Measurements from ENCODE around the gene UBE3C.
"Not testable (repeated sequence)": the region's sequence is repeated elsewhere in the genome, so short reads cannot be mapped to it uniquely, and the experiment has no call there.

Gene UBE3C

DNA sequence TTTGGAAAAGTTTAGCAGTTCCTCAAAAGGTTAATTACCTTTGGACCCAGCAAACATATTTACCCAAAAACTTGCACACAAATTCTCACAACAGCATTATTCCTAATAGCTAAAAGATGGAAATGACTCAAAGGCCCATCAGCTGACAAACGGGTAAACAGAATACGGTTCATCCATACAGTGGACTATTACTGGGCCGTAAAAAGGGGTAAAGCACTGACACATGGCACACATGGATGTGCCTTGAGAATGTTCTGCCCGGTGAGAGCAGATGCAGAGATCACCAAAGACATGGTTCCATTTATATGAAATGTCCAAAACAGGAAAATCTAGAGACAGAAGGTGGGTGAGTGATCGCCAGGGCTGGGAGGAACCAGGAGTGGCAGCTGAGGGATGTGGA lies 102.9 kb downstream of the UBE3C start:
- DNase-seq, result no peak

DNA sequence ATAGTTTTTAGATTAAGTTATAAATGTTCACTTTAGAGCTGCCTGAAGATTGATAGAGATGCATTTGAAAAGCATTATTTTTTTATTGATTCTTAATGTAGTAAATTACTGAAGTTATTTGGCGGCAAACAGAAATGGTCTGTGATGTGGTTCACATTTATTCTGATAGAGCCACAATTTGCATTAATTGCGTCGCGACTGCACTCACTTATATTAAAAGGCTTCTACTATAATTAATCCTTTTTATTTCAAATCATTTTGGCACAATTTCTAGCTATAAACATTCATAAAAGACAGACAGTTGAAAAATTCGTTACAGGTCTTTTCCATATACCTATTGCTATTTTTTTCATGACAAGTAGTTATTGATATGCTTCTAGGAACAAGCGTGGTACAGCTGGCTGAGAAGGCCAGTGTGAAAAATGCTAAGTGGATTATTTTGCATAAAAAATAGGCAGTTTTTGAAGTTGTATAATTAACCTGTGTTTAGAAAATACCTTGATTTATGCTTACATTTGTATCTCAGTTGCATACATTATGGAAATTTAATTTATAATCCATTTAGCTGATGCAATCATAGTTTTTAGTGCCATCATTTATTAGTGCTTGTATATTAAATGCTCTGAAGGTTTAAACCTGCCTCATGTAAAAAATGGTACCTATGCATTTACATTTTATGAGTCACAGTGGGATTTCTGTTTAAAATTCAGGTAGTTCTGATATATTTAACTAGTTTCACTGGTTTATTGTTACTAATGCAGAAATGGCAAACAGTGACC lies 106.0 kb downstream of the UBE3C start:
- DNase-seq, result no peak

DNA sequence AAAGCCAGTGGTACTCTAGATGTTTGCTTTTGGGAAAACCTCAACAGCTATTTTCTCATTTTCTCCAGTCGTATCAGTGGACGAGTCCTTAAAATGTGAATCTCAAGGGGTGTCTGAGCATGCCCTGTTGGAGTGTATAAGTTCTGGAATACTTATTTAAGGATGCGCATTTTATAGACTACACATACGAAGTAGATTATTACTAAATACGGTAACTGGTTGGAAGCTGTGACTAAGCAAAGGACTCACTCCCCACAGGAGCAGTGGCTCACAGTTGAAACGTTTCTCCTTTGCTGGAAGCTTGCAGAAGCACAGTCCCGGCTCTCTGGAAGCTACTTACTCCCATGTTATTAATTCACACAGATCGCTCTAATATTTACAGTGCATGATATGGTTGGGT lies 107.3 kb downstream of the UBE3C start:
- no peak for DNase-seq

DNA sequence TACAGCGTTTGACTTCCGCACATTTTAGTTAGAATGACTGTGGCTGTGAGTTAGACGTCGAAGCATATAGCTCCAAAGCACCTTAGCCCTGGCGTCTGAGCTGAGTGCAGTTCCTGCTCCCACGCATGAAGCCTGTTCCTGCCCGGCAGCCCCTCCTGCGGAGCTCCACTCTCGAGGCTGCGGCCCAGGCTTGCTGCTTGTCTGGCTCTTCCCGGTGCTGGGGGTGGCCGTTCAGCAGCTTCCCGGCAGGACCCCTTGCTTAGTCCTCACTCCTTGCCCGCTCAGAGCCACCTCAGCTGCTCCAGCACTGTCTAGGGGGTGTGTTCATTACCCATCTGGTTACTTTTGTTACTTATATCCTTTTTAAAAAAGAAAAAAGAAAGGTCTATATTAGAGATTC lies 109.9 kb downstream of the UBE3C start:
- no peak for DNase-seq

DNA sequence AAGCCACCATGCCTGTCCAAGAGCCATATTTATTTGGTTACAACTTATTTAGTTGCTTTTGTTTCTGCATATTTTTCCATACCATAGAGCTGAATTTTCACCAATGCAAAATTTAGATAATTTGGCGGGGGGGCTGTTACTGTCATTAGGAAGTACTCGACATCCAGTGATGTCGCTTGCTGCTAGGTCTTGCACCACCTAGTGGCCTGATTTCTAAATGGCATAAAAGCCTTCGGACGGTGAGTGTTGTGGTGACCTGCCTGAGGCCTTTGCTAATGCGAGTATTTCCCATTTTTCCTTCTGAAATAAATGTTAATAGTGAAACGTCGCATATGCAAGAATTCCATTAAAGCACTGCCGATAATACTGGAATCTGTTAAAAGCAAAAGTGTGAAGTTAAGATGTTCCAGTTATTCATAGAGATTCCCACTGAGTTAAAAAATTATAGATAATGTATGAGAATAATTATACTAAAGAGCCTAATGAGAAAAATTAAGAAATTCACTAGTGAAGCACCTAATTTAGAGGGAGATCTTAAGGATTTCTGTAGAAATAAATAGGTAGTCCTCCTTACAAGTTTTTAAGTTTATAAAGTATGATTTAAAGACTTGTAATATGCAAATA lies 112.0 kb downstream of the UBE3C start:
- DNase-seq, result no peak

DNA sequence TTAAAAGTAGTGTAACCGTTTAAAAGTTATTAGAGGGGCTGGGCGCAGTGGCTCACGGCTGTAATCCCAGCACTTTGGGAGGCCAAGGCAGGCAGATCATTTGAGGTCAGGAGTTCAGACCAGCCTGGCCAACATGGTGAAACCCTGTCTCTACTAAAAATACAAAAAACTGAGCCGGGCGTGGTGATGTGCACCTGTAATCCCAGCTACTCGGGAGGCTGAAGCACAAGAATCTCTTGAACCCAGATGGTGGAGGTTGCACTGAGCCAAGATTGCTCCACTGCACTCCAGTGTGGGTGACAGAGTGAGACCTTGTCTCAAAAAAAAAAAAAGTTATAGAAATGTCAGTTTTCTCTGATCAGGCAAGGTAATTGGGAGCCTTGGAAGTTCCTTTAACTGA lies 113.1 kb downstream of the UBE3C start:
- DNase-seq, result not testable (repeated sequence)

DNA sequence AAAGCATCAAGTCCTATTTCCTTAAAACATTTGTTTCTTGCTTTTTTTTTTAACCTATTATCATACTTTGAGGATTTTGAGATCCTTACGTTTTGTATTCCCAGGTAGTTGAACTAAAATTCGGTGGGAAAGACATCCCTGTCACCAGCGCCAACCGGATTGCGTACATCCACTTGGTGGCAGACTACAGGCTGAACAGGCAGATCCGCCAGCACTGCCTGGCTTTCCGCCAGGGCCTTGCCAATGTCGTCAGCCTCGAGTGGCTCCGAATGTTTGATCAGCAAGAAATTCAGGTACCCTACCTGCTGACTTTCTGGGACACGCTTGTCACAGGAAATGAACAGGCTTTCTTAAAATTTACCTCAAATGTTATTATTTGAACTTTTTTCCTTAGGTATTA lies 115.1 kb downstream of the UBE3C start:
- DNase-seq, result no peak

DNA sequence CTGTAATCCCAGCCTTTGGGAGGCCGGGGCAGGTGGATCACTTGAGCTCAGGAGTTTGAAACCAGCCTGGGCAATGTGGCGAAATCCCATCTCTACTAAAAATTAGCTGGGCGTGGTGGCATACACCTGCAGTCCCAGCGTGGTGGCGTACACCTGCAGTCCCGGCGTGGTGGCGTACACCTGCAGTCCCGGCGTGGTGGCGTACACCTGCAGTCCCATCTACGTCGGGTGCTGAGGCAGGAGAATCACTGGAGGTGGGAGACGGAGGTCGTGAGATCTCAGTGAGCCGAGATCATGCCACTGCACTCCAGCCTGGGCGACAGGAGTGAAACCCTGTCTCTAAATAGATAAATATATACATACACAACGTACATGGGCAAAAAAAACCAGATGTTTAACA lies 116.1 kb downstream of the UBE3C start:
- DNase-seq, result not testable (repeated sequence)

DNA sequence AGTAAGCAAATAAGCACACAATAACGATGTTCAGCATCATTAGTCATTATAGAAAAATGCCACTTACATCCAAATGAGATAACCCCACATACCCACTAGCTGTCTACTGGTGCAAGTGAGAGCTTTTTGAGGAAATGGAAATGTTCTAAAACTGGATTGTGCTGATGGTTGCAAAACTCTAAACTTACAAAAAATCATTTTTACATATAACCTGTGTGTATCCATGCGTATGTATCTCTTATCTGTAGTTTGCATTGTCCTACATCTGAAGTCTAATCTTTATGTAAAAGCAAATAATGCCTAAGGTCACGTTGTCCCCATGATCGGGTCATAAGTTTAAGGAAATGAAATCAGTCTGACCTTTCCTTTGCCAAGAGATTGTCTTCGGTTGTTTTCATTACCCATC lies 116.5 kb downstream of the UBE3C start:
- DNase-seq, result no peak

DNA sequence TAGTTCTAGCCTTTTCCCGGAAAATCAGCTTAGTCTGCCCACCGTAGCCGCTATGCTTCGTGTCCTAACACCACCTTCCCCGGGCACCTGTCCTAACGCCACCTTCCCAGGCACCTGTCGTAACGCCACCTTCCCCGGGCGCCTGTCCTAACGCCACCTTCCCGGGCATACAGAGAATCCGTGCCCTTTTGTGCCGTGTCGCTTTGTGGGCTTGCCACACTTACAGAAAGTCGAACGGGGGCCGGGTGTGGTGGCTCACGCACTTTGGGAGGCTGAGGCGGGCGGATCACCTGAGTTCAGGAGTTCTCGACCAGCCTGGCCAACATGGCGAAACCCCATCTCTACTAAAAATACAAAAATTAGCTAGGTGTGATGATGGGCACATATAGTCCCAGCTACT lies 124.4 kb downstream of the UBE3C start:
- peak; percentile 33 for DNase-seq

DNA sequence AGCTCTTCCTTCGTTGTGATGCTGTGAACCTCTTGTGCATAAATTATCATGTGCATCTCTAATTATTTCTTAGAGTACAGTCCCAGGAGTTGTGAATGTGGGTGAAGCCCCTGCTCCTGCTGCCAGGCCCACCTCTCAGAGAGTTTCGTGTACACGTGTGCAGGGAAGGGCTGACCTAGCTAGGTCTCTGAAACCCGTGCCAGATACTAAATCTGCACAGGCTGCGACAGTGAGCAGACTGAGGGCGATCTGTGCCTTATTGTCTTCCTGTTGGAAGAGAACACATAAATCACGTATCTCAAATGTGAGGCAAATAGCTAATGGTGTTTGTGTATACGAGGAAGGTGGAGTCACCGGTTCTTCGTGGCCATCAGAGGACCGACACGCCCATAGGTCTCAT lies 126.3 kb downstream of the UBE3C start:
- DNase-seq, result no peak

DNA sequence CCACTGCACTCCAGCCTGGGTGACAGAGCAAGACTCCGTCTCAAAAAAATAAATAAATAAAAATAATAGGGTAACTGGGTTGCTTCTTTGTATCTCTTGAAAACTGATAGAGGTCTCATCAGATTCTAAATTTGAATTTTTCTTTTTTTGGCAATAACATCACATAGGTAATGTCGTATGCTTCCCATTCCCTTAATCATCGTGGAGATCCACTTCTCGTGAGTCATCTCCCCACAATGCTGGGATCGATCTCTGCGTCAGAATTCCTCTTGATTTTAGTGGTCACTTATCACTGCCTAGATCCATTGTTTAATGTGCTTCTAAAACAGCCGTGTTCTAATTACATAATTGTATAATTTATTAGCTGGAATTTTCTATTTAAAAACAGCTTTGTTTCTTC lies 127.5 kb downstream of the UBE3C start:
- DNase-seq, result no peak

DNA sequence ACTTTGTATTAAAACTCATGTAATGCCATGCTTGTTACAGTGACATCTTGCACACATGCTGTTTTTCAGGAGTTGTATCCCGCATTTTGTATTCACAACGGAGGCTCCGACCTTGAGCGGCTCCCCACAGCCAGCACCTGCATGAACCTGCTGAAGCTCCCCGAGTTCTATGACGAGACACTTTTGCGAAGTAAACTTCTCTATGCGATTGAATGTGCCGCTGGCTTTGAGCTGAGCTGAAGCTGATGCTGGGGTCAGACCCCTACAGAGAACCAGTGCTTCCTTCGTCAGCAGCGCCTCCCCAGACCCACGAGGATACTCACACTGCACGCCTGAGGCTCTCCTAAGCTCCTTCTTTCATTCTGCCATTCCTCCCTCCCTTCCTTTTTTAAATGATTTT lies 128.8 kb downstream of the UBE3C start:
- peak; percentile 44 for DNase-seq

DNA sequence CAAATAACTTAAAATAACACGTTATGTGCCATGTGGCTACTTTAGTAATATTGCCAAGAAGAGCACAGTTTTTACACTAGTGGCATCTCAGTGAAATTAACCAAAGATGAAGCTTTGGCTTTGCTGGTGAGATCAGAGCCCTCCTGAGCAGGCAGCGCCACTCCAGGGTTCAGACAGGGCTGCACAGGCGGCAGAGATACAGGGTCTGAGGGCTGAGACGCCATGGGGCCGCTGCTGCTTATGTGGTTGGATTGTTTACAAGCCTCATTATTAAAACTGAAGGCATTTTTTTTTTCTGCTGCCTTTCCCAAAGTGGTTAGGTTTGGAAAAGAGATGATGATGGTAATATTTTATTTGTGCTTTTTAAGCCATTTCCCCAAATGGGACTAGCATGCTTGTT lies 129.2 kb downstream of the UBE3C start:
- peak; percentile 28 for DNase-seq

DNA sequence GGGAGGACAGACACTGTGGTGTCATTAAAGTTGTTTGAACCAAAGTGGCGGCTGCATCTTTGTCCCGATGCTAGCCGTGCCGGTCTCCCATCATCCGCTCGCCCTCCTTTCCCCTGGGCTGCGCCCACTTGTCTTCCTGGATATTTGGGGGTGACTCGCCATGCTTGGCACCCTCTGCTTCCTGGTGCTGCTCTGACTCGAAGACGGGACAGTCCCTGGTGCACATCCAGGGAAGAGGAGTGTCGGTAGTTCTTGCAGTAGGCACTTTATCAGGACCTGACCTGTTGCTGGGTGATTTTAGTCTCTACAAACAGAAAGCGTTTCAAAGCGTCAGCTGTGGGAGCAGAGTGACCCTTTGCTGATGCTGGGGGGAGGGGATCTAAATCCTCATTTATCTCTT lies 129.8 kb downstream of the UBE3C start:
- peak; percentile 28 for DNase-seq

DNA sequence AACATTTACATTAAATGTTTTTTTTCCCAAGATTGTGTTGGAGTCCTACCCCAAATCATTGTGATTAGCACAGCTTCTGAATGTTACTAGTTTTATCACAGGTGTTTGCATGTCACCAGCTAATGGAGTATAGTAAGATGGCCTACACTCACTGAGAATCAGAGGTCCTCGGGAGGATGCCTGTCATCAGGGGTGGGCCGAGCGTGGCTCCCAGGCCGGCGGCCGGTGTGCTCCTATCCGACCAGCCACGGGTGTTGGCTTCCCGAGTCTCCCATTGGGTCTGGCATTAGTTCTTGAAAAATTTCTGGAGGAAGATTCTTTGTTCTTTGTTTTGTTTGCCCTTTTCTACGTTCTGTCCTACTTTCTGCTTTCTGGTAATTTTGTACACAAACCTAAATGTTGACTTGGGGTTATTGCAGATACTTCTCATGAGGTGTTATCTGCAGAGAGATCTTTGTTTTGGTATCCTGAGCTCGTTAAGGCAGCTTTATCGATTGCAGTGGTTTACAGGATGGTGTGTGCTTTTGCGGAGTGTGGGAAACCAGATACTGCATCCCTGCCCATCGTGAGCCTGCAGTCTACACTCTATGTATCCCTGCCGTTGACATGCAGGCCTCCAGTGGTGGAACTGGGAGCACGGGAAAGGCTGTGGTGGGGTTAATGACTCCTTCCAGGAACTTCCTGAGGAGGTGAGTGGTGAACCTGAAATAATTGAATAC lies 130.8 kb downstream of the UBE3C start:
- no peak for DNase-seq

DNA sequence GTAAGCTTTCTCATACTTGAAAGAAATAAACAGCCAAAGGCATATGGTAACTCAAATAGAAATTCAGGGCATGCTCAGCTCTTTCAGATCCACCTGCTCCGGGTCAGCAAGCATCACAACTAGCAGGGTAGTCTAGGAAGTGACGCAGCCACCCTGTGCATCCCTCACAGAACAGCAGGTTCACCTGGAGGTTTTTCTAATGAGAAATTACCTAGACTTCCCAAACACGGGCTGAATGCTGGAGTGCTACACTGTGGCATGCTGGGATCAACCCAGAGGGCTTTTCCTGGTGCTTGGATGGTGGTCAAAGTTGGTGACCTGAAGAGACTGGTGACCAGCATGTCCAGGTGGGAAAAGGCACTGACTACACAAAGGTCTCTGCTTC lies 131.3 kb downstream of the UBE3C start:
- DNase-seq, result no peak

DNA sequence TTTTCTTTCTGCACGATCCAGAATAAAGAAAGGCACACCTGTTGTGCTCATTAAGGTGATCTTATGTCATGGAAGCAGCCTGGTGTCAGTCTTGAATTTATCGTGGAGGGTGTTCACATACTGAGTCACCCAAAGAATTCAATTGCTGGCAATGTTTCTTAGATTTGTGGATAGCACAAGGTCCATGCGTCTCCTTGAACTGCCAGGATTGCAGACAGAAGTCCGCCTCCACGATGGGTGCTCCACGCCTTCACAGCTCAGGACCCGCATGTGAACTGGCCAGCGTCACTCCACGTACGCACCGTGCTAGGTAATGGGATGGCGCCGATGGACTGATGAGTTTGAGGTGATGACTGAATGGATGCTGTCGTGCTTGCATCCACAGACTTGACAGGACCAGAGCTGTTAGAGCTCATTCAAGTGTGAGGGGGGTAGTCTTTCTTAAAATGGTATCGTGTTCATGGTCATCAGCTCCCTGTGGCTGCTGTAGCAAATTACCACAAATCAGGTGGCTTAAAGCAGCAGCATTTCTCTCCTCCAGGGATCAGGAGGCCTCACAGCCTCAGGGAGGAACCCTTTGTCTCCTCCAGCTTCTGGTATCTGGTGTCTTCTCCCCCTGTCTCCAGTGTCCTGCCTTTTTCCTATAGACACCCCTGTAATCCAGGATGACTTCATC lies 132.7 kb downstream of the UBE3C start:
- DNase-seq, result no peak

DNA sequence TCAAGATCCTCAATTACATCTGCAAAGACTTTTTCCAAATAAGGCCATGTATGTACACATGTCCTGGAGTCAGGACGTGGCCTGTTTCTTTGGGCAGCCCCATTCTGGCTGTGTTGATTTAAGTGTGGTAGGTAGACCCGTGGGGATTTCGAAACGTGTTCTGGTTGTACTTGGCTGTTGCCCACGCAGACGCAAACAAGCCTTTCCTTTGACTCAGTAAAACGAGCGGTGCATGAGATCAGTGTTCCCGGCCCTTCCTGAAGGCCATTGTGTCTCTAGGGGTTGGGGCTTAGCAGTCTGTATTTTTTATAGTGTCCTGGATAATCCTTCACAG lies 133.2 kb downstream of the UBE3C start:
- DNase-seq, result no peak

DNA sequence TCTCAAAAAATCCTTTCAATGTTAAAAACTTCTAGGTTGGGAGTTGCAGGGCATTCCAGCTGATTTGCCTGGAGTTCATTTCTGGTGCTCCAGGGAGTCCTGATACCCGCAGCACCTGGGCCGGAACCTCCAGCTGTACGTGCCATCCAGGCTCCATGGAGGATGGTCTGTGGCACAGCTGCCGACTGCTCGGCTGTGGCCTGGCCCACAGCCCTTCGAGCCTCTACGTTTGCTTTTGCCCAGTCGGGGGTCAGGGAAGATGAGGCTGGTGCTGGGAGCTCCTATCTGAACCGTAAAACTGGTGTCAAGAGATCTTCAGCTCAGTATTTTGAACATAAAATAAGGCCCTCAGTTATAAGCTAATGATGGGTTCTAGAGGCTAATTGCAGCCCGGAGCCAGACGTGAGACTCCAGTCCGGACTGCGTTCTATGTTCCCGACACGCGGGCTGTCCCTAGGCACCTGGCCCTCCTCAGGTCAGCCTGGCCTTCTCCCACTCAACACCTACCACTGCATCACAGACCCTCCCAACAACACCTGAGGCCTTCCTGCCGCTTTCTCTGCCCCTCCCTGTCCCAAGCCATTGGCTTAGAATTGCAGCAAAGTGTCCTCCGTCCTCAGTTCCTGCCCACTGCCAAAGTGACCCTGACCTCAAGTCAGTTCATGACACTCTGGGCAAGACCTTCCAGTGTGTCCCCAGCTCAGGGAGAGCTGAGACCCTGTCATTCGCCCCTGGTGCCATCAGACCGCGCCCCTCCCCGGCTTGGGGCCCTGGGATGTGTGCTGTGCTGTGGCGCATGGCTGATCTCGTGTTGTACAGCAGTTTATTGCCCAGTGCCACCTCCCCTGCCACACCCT lies 133.9 kb downstream of the UBE3C start:
- no peak for DNase-seq

DNA sequence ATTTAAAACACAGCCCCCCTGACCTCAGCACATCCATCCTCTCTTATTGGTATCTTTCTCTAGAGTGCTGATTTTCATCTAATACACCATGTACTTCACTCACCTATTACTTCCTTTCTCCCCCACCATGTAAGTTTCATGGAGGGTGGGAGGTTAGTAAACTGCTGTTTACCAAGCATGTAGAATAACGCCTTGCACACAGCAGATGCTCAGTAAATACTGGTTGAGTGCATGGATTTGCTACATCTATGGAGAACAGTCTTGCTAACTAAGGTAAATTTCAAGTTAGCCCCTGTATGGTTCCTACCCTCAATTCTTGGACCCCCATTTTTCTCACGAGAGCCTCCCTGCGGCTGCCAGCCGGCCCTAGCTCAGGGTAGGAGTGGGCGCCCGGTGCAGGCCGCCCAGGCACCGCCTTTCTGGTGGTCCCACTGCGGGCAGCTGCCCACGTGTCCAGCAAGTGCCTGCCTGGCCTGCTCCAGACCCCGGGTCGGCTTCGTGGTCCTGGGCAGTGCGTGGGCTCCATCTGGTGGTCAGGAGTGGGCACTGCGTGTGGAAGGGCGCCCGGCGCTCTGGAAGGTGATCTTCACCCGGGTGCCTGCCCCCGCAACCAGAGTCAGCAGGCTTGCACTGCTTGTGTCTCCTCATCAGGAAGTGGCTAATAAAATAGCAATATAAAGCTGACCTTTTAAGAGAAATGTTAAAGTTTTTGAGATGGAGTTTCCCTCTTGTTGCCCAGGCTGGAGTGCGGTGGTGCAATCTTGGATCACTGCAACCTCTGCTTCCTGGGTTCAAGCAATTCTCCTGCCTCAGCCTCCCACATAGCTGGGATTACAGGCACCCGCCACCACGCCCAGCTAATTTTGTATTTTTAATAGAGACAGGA lies 134.7 kb downstream of the UBE3C start:
- DNase-seq, result peak; percentile 87
